Renal cortical epithelial cell (primary cell): Measurements from ENCODE around the gene CBARP. TPM values are rescaled to one million over a fixed set of nuclear protein-coding genes. Genes with fewer than 3 reads are reported as not detected.
"Not testable (repeated sequence)": the region's sequence is repeated elsewhere in the genome, so short reads cannot be mapped to it uniquely, and the experiment has no call there.

Experiments used
- DNase-seq: peaks from one replicate; pipeline ENCODE4 v3.0.0-alpha.2; 2011; ENCODE audit warnings: low read depth
- total RNA-seq: library from RNA; depleted of rRNA; stranded (reverse); fragments of >200 nt; gene quantifications from 2 replicates; pipeline ENCODE4 v1.2.3, GENCODE V29; 2014

CBARP gene
- total RNA-seq, 1 donor from 2014 or later, result 4.3 TPM

- peak; percentile 66 for DNase-seq
Measured at GRCh38 chr19:1213391-1214286, 24.2 kb downstream of the CBARP start.

GRCh38 chr19:1211494-1212234, 26.1 kb downstream of the CBARP start:
- DNase-seq, result no peak

GRCh38 chr19:1210227-1210538, 27.6 kb downstream of the CBARP start:
- DNase-seq, result no peak

- DNase-seq, result not testable (repeated sequence)
Measured at GRCh38 chr19:1208830-1209229, 29.0 kb downstream of the CBARP start.

GRCh38 chr19:1206864-1207450, 30.8 kb downstream of the CBARP start:
- DNase-seq, result no peak

- no peak for DNase-seq
Measured at GRCh38 chr19:1206150-1206863, 31.5 kb downstream of the CBARP start.

GRCh38 chr19:1205114-1206099, 32.4 kb downstream of the CBARP start, which contains the start of gene STK11:
Gene STK11, plus strand, starts transcription at chr19:1205778. Its CDS starts 1,136 bp downstream, at chr19:1206914.
- peak; percentile 78 for DNase-seq

- DNase-seq, result not testable (repeated sequence)
Measured at GRCh38 chr19:1200614-1201013, 37.2 kb downstream of the CBARP start.

GRCh38 chr19:1199531-1199930, 38.3 kb downstream of the CBARP start:
- no peak for DNase-seq

GRCh38 chr19:1189419-1189818, 48.4 kb downstream of the CBARP start:
- peak; percentile 89 for DNase-seq

GRCh38 chr19:1183543-1184172, 54.1 kb downstream of the CBARP start:
- peak; percentile 86 for DNase-seq

GRCh38 chr19:1182727-1183126, 55.1 kb downstream of the CBARP start:
- DNase-seq, result no peak

- no peak for DNase-seq
Measured at GRCh38 chr19:1182068-1182467, 55.7 kb downstream of the CBARP start.

GRCh38 chr19:1181606-1182005, 56.2 kb downstream of the CBARP start:
- no peak for DNase-seq

Other genes with a start within 250 kb of the CBARP start
- gene GRIN3B, start 237.6 kb downstream of the CBARP start, total RNA-seq, result 2.4 and 3.6 TPM in 2 replicates
- 63.4 and 114 TPM in 2 replicates for gene TMEM259, start 216.9 kb downstream of the CBARP start, total RNA-seq
- not detected in 2 replicates for gene RNU6-2, start 216.5 kb downstream of the CBARP start, total RNA-seq
- gene CNN2, start 211.4 kb downstream of the CBARP start, total RNA-seq, result 312 and 501 TPM in 2 replicates
- 15.6 and 24.6 TPM in 2 replicates for gene ABCA7, start 197.9 kb downstream of the CBARP start, total RNA-seq
- gene ARHGAP45, start 170.8 kb downstream of the CBARP start, total RNA-seq, result 8.3 and 13.4 TPM in 2 replicates
- gene POLR2E, start 142.6 kb downstream of the CBARP start, total RNA-seq, result 101 and 168 TPM in 2 replicates
- 205 and 337 TPM in 2 replicates for gene GPX4, start 134.0 kb downstream of the CBARP start, total RNA-seq
- gene SBNO2, start 63.7 kb downstream of the CBARP start, total RNA-seq, result 40.5 and 113 TPM in 2 replicates
- 113 and 140 TPM in 2 replicates for gene STK11, start 32.2 kb downstream of the CBARP start, total RNA-seq
- 29.0 and 29.2 TPM in 2 replicates for gene ATP5F1D, start 3.7 kb upstream of the CBARP start, total RNA-seq
- gene MIDN, start 10.6 kb upstream of the CBARP start, total RNA-seq, result 12.2 and 44.9 TPM in 2 replicates
- 174 and 314 TPM in 2 replicates for gene CIRBP, start 31.3 kb upstream of the CBARP start, total RNA-seq
- gene FAM174C, start 37.5 kb upstream of the CBARP start, total RNA-seq, result 13.9 and 21.5 TPM in 2 replicates
- gene EFNA2, start 47.9 kb upstream of the CBARP start, total RNA-seq, result 0.10 TPM in 1 of 2 replicates, not detected in the other
- gene NDUFS7, start 145.9 kb upstream of the CBARP start, total RNA-seq, result 56.8 and 70.2 TPM in 2 replicates
- gene GAMT, start 163.5 kb upstream of the CBARP start, total RNA-seq, result 13.4 and 15.4 TPM in 2 replicates
- 49.2 and 96.9 TPM in 2 replicates for gene DAZAP1, start 169.6 kb upstream of the CBARP start, total RNA-seq
- 442 and 500 TPM in 2 replicates for gene RPS15, start 200.4 kb upstream of the CBARP start, total RNA-seq
- 0.05 TPM in 1 of 2 replicates, not detected in the other for gene APC2, start 212.1 kb upstream of the CBARP start, total RNA-seq
- 26.4 and 31.4 TPM in 2 replicates for gene C19orf25, start 241.2 kb upstream of the CBARP start, total RNA-seq